ENCODE results near the gene C10orf62. TPM values are rescaled to one million over a fixed set of nuclear protein-coding genes. Genes with fewer than 3 reads are reported as not detected.
A peak's percentile ranks its signal among the peaks of the same experiment; 100 is the strongest.

The C10orf62 gene
- total RNA-seq, result 1 to 10 TPM in 1 of 6 donors, under 1 TPM in 1, not detected in 4; 0.20 to 7.3 TPM

DNA sequence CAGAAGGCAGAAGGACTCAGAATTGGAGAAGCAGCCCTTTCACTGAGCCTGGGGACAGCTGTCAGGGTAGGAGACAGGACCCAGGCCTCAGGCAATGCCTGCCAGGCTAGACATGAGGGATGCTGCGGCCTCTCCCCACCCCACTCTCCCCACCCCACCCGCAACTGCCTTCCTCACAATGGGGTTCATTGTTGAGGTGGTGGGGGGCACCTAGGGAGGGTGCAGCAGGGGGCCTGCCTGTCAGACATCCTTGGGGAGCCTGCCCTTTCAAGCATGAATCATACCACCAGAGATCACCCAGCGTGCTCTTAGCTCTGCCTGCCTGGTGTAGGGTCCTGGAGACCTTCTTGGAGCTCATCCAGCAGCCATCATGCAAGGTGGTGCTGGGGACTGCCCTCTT is at the start of gene C10orf62:
C10orf62 (plus strand) TSS at position 243 of the 400 bp plus-strand sequence. CDS start 177 bp downstream, outside the sequence.
- Histone ChIP-seq H3K4me3 (no peak within 1 kb of the TSS), H3K36me3 (no peaks in the 10 kb centered on the region), H3K4me1 (peaks cover 0 to 8% (median 0%) of the 10 kb centered on the region in 4 donors), H3K27ac (no peak within 1 kb of the TSS), H3K27me3 (no peaks in the 10 kb centered on the region), H3K9me3 (no peaks in the 10 kb centered on the region)
- DNase-seq (no peak), ATAC-seq (ENCODE audit: low FRiP score in 2 of 2) (no peak)
- 83 to 95% methylated on average over 2 to 3 of the region's 3 CpGs for WGBS, 2 donors
- no peak for TF ChIP-seq POLR2A (IDR thresholded peaks at IDR 0.05)
- TF ChIP-seq POLR2AphosphoS5 (IDR thresholded peaks at IDR 0.05), result no peak

GRCh38 chr10:97540669-97541500 is 48.6 kb upstream of the C10orf62 start:
- no peaks in the 10 kb centered on the region for H3K36me3 ChIP-seq
- no peaks in the 10 kb centered on the region for H3K27me3 ChIP-seq
- ATAC-seq (ENCODE audit: low FRiP score in 2 of 2) (no peak), DNase-seq (no peak)
- H3K27ac ChIP-seq, result peak overlapping the region in 3 of 4 donors; percentile 18 to 40 (median 32)
- H3K4me3 ChIP-seq, result no peak overlapping the region
- WGBS, 2 donors, result 88 to 90% methylated on average over 13 to 14 of the region's 14 CpGs
- TF ChIP-seq, protein P1, sequence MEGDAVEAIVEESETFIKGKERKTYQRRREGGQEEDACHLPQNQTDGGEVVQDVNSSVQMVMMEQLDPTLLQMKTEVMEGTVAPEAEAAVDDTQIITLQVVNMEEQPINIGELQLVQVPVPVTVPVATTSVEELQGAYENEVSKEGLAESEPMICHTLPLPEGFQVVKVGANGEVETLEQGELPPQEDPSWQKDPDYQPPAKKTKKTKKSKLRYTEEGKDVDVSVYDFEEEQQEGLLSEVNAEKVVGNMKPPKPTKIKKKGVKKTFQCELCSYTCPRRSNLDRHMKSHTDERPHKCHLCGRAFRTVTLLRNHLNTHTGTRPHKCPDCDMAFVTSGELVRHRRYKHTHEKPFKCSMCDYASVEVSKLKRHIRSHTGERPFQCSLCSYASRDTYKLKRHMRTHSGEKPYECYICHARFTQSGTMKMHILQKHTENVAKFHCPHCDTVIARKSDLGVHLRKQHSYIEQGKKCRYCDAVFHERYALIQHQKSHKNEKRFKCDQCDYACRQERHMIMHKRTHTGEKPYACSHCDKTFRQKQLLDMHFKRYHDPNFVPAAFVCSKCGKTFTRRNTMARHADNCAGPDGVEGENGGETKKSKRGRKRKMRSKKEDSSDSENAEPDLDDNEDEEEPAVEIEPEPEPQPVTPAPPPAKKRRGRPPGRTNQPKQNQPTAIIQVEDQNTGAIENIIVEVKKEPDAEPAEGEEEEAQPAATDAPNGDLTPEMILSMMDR (IDR thresholded peaks at IDR 0.05), result no peak
- no peaks in the 10 kb centered on the region for H3K9me3 ChIP-seq
- peaks cover 25 to 52% (median 41%) of the 10 kb centered on the region in 4 donors for H3K4me1 ChIP-seq

DNA sequence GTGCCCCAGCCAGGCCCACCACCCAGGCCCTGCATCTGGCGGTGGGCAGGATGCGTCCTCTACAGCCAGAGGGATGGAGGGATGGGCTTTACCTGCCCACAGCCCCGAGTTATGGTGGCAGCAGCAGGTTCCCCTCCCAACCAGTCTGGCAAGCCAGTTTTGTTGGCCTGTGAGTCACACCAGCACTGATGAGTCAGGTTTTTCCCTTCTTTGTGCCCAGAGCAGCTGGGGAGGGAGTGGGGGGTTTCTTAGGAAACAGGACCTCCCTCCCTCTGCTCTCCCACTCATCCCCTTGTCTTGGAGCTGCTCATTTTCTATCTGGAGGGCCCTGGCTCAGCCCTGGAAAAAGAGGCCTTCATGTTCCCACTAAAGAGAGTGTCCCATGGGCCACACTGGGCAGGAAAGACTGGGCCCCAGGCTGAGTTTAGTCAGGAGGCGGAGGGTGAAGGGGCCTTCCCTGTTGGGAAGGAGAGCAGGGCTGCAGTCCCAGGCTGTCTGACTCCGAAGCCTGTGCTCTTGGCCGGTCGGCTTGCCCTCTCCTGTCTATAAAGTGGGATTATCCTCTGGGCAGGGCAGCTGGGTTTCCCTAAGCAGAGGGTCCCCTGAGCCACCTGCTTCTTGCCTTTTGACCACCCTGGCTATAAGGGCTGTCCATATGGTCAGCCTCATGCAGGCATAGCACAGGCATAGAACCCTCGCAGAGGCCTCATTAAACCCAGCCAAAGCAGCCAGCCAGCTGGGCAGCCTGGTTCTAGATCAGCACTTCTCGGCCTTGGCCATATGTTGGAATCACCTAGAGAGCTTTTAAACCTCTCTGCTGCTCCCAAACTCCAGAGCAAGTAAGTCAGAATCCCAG is 47.1 kb upstream of the C10orf62 start:
- no peaks in the 10 kb centered on the region for H3K9me3 ChIP-seq
- no peaks in the 10 kb centered on the region for H3K27me3 ChIP-seq
- 68 to 80% methylated on average over 8 of the region's 9 CpGs for WGBS, 2 donors
- H3K27ac ChIP-seq, result peak overlapping the region; percentile 70 to 86 (median 80)
- TF ChIP-seq, protein P1 (IDR thresholded peaks at IDR 0.05), result no peak
- TF ChIP-seq POLR2AphosphoS5 (IDR thresholded peaks at IDR 0.05), result peak; percentile 12 to 31
- peak; percentile 73 to 88 for ATAC-seq (ENCODE audit: low FRiP score in 2 of 2)
- peak in 1 of 2 donors; percentile 65 for DNase-seq
- no peaks in the 10 kb centered on the region for H3K36me3 ChIP-seq
- H3K4me1 ChIP-seq, result peaks cover 25 to 56% (median 41%) of the 10 kb centered on the region in 4 donors
- H3K4me3 ChIP-seq, result no peak overlapping the region

DNA sequence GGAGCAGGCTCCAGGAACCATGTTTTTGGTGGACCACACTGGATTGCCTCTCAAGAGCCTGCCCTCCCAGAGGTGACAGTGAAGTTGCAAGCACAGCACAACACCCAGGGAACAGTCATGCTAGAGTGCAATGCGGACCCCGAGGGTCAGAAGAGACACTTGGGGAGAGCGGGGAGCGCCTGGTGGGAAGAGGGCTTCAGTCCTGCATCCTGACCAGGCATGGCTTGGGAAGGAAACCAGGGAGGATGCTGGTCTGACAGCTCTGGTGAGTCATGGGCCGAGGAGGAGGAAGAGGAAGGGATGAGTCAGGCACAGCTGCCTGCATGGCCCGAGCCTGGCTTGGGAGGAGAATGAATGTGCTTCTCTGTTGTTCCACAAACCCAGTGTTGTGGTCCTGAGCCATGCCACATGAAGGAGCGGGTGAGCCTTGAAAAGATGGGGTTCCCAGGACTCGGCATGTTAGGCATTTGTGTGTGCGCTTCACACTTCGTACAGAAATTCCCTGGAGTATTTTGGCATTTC is 46.4 kb upstream of the C10orf62 start:
- no peak overlapping the region for H3K4me3 ChIP-seq
- DNase-seq (peak in 1 of 2 donors; percentile 88), ATAC-seq (ENCODE audit: low FRiP score in 2 of 2) (peak; percentile 82 to 94)
- H3K4me1 ChIP-seq, result peaks cover 25 to 61% (median 41%) of the 10 kb centered on the region in 4 donors
- H3K36me3 ChIP-seq, result no peaks in the 10 kb centered on the region
- 32 to 33% methylated on average over 9 to 10 of the region's 10 CpGs for WGBS, 2 donors
- H3K27ac ChIP-seq, result peak overlapping the region; percentile 70 to 86 (median 80)
- TF ChIP-seq POLR2AphosphoS5 (IDR thresholded peaks at IDR 0.05), result peak; percentile 69 to 83
- TF ChIP-seq POLR2A (IDR thresholded peaks at IDR 0.05), result no peak
- no peaks in the 10 kb centered on the region for H3K27me3 ChIP-seq
- H3K9me3 ChIP-seq, result no peaks in the 10 kb centered on the region

- DNase-seq, result no peak
- ATAC-seq (ENCODE audit: low FRiP score in 2 of 2), result no peak
- Histone ChIP-seq H3K36me3 (no peaks in the 10 kb centered on the region), H3K9me3 (no peaks in the 10 kb centered on the region), H3K27ac (no peak overlapping the region), H3K4me3 (no peak overlapping the region), H3K27me3 (no peaks in the 10 kb centered on the region), H3K4me1 (peaks cover 25 to 50% (median 31%) of the 10 kb centered on the region in 4 donors)
- TF ChIP-seq POLR2A (IDR thresholded peaks at IDR 0.05) (no peak), EP300 (IDR thresholded peaks at IDR 0.05) (no peak), POLR2AphosphoS5 (IDR thresholded peaks at IDR 0.05) (no peak)
- TF ChIP-seq, protein P1 (IDR thresholded peaks at IDR 0.05), result no peak
- 84 to 85% methylated on average over 18 of the region's 18 CpGs for whole genome bisulfite sequencing, 2 donors
Observed at GRCh38 chr10:97546456-97547270, 42.9 kb upstream of the C10orf62 start.
